MM.1S (cell line): Measurements from ENCODE around the gene SOX10.
A peak's percentile ranks its signal among the peaks of the same experiment; 100 is the strongest.

Source experiments
- DNase-seq: peaks from one replicate; pipeline ENCODE4 v3.0.0-alpha.2; 2015
- H2AFZ ChIP-seq: fragments of 300-600 bp; sonication (generic); 2 replicates; pipeline ENCODE4 v1.6.0; 2016; ENCODE audit warnings: antibody characterized with exemption, low read length
- H3F3A ChIP-seq: fragments of 300-600 bp; sonication (generic); 2 replicates; pipeline ENCODE4 v1.6.1; 2016; ENCODE audit warnings: mild to moderate bottlenecking, antibody characterized with exemption, low read length, moderate library complexity, mixed read lengths; ENCODE audit not compliant: insufficient read depth
- H3K27ac ChIP-seq: fragments of 300-600 bp; sonication (generic); 2 replicates; pipeline ENCODE4 v1.5.1; 2016; ENCODE audit warnings: mild to moderate bottlenecking, low read length
- H3K27me3 ChIP-seq: fragments of 300-600 bp; sonication (generic); replicated peaks from 2 replicates; pipeline ENCODE4 v1.6.0; 2016; ENCODE audit warnings: low read length; ENCODE audit not compliant: insufficient read depth
- H3K36me3 ChIP-seq: fragments of 300-600 bp; sonication (generic); replicated peaks from 2 replicates; pipeline ENCODE4 v1.6.1; 2016; ENCODE audit warnings: mild to moderate bottlenecking, low read length, mixed read lengths; ENCODE audit not compliant: insufficient read depth
- H3K4me1 ChIP-seq: fragments of 300-600 bp; sonication (generic); 2 replicates; pipeline ENCODE4 v1.6.1; 2016; ENCODE audit warnings: low read length, mixed read lengths
- H3K4me2 ChIP-seq: fragments of 300-600 bp; sonication (generic); 2 replicates; pipeline ENCODE4 v1.6.0; 2016; ENCODE audit warnings: low read depth, low read length
- H3K4me3 ChIP-seq: fragments of 300-600 bp; sonication (generic); 2 replicates; pipeline ENCODE4 v1.5.1; 2016; ENCODE audit warnings: low read length, mixed read lengths
- H3K79me2 ChIP-seq: fragments of 300-600 bp; sonication (generic); 2 replicates; pipeline ENCODE4 v1.6.1; 2016; ENCODE audit warnings: mixed run types, low read length, mixed read lengths
- H3K9ac ChIP-seq: fragments of 300-600 bp; sonication (generic); 2 replicates; pipeline ENCODE4 v1.6.1; 2016; ENCODE audit warnings: low read length, mixed read lengths
- H3K9me2 ChIP-seq: fragments of 300-600 bp; sonication (generic); replicated peaks from 2 replicates; pipeline ENCODE4 v1.6.1; 2016; ENCODE audit warnings: mild to moderate bottlenecking, low read length, mixed read lengths; ENCODE audit not compliant: insufficient read depth
- H3K9me3 ChIP-seq: fragments of 300-600 bp; sonication (generic); replicated peaks from 2 replicates; pipeline ENCODE4 v1.6.1; 2016; ENCODE audit warnings: mild to moderate bottlenecking, low read length, mixed read lengths; ENCODE audit not compliant: insufficient read depth
- H4K20me1 ChIP-seq: fragments of 300-600 bp; sonication (generic); 2 replicates; pipeline ENCODE4 v1.6.1; 2016; ENCODE audit warnings: mild to moderate bottlenecking, low read length, moderate library complexity, mixed read lengths; ENCODE audit not compliant: insufficient read depth
- EZH2 ChIP-seq: fragments of 300-600 bp; sonication (generic); optimal IDR thresholded peaks from 2 replicates; pipeline ENCODE3; 2017; ENCODE audit warnings: low read depth, mild to moderate bottlenecking, antibody characterized with exemption, low read length, mixed read lengths
- EZH2phosphoT487 ChIP-seq: fragments of 300-600 bp; sonication (generic); IDR thresholded peaks from 2 replicates; pipeline ENCODE4 v1.6.1; 2018; ENCODE audit warnings: antibody characterized with exemption, low read length
- TF ChIP-seq, protein P1 (sequence below): fragments of 300-600 bp; sonication (generic); IDR thresholded peaks from 2 replicates; pipeline ENCODE4 v1.5.1; 2016; ENCODE audit warnings: antibody characterized with exemption, low read length, mixed read lengths

The SOX10 gene

GRCh38 chr22:37931893-37932389 is 52.4 kb downstream of the SOX10 start:
- H3K4me3 ChIP-seq: no peak overlapping the region
- H3K4me2 ChIP-seq: no peak overlapping the region
- H3K9me3 ChIP-seq: no peaks in the 10 kb centered on the region
- no peak overlapping the region for H3K9ac ChIP-seq
- H3K36me3 ChIP-seq: no peaks in the 10 kb centered on the region
- no peak overlapping the region for H3K27ac ChIP-seq
- H3K79me2 ChIP-seq: no peaks in the 10 kb centered on the region
- no peaks in the 10 kb centered on the region for H4K20me1 ChIP-seq
- H3K9me2 ChIP-seq: no peaks in the 10 kb centered on the region
- no peaks in the 10 kb centered on the region for H3K27me3 ChIP-seq
- peaks cover 3% of the 10 kb centered on the region; the same call in 1 of the 2 replicates for H3F3A ChIP-seq
- H3K4me1 ChIP-seq: peaks cover 6% of the 10 kb centered on the region
- DNase-seq: no peak
- no peak overlapping the region for H2AFZ ChIP-seq
- TF ChIP-seq, protein P1, sequence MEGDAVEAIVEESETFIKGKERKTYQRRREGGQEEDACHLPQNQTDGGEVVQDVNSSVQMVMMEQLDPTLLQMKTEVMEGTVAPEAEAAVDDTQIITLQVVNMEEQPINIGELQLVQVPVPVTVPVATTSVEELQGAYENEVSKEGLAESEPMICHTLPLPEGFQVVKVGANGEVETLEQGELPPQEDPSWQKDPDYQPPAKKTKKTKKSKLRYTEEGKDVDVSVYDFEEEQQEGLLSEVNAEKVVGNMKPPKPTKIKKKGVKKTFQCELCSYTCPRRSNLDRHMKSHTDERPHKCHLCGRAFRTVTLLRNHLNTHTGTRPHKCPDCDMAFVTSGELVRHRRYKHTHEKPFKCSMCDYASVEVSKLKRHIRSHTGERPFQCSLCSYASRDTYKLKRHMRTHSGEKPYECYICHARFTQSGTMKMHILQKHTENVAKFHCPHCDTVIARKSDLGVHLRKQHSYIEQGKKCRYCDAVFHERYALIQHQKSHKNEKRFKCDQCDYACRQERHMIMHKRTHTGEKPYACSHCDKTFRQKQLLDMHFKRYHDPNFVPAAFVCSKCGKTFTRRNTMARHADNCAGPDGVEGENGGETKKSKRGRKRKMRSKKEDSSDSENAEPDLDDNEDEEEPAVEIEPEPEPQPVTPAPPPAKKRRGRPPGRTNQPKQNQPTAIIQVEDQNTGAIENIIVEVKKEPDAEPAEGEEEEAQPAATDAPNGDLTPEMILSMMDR: no peak
- TF ChIP-seq EZH2phosphoT487 (no peak), EZH2 (no peak)

DNA sequence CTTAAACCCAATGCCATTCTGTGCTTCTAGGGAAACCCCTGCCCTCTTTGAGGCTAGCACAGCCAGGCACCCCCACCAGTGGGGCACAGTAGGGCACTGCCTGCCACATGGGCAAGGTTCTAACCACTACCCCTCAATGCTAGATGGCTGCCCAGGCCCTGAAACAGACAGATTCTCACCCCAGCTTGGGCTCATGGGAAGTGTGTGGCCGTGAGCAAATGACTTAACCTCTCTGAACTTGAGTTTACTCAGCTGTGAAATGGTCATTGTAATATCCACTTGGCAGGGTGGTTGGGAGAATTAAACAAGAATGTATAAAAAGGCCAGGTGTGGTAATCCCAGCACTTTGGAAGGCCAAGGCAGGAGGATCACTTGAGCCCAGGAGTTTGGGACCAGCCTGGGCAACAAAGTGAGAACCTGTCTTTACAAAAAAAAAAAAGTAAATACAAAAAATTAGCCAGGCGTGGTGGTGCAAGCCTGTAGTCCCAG is 53.4 kb downstream of the SOX10 start:
- peaks cover 3% of the 10 kb centered on the region; the same call in 1 of the 2 replicates for H3F3A ChIP-seq
- no peaks in the 10 kb centered on the region for H3K27me3 ChIP-seq
- no peak overlapping the region for H3K4me3 ChIP-seq
- no peaks in the 10 kb centered on the region for H3K79me2 ChIP-seq
- H3K4me2 ChIP-seq: no peak overlapping the region
- no peaks in the 10 kb centered on the region for H3K9me3 ChIP-seq
- TF ChIP-seq, protein P1: no peak
- TF ChIP-seq EZH2phosphoT487: no peak
- no peak for TF ChIP-seq EZH2
- no peaks in the 10 kb centered on the region for H3K36me3 ChIP-seq
- H3K9ac ChIP-seq: no peak overlapping the region
- H3K4me1 ChIP-seq: peaks cover 6% of the 10 kb centered on the region
- no peak overlapping the region for H2AFZ ChIP-seq
- H4K20me1 ChIP-seq: no peaks in the 10 kb centered on the region
- no peak for DNase-seq
- no peak overlapping the region for H3K27ac ChIP-seq
- H3K9me2 ChIP-seq: no peaks in the 10 kb centered on the region

DNA sequence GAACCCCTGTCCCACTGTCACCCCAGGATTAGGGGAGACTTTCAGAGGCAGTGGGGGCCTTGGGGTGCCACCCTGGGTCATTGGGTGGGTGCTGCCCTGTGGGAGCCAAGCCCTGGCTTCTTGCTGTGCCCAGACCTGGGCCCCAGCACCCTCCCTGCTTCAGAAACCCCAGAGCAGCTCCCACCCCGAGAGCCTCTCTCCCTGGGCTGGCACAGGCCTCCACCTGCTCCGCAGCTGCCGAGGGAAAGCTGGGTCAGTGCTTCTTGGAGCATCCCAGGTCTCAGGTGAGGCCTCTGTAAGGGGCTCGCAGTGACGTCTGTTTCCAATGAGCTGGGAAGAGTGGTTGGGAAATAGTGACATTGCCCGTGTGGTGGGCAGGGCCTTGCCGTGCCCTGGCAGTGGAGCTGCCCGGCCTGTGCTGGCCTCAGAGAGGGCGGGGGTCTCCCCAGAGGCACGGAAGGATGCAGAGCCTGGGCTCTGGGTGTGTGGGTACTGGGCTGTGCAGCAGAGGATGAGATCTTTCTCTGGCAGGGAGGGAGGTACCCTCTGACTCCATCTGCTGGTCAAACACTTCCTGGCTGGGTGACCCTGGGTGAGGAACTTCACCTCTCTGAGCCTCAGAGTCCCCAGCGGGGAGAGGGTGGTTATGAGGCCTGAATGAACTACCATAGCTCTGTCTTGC is 53.9 kb downstream of the SOX10 start:
- Histone ChIP-seq H3K27me3 (no peaks in the 10 kb centered on the region), H3K79me2 (no peaks in the 10 kb centered on the region), H2AFZ (no peak overlapping the region), H3K9me3 (no peaks in the 10 kb centered on the region), H4K20me1 (no peaks in the 10 kb centered on the region), H3K27ac (no peak overlapping the region), H3K36me3 (no peaks in the 10 kb centered on the region), H3K9me2 (no peaks in the 10 kb centered on the region), H3F3A (peaks cover 3% of the 10 kb centered on the region; the same call in 1 of the 2 replicates), H3K9ac (no peak overlapping the region), H3K4me3 (no peak overlapping the region), H3K4me1 (peaks cover 6% of the 10 kb centered on the region), H3K4me2 (no peak overlapping the region)
- peak; percentile 18 for DNase-seq
- TF ChIP-seq EZH2 (no peak), EZH2phosphoT487 (no peak)
- TF ChIP-seq, protein P1: peak; percentile 34
